ENCODE measurements around the gene SLPI.
A peak's percentile ranks its signal among the peaks of the same experiment; 100 is the strongest.

The SLPI gene

GRCh38 chr20:45254383-45255262, at the start of gene SLPI:
Gene SLPI, minus strand, starts transcription at chr20:45254564. Its CDS starts 21 bp downstream, at chr20:45254543.
- DNase-seq = no peak

- DNase-seq = no peak
Measured at GRCh38 chr20:45303586-45304463, 49.5 kb upstream of the SLPI start.

- DNase-seq = no peak
Measured at GRCh38 chr20:45301824-45302271, 47.5 kb upstream of the SLPI start.

- peak; percentile 76 for DNase-seq
Measured at GRCh38 chr20:45300961-45301360, 46.6 kb upstream of the SLPI start.

- no peak for DNase-seq
Measured at GRCh38 chr20:45299786-45300185, 45.4 kb upstream of the SLPI start.

- DNase-seq = no peak
Measured at GRCh38 chr20:45297786-45298497, 43.6 kb upstream of the SLPI start.

- no peak for DNase-seq
Measured at GRCh38 chr20:45294659-45295058, 40.3 kb upstream of the SLPI start.

- no peak for DNase-seq
Measured at GRCh38 chr20:45294003-45294368, 39.6 kb upstream of the SLPI start.

GRCh38 chr20:45293041-45294002, 39.0 kb upstream of the SLPI start:
- peak; percentile 95 for DNase-seq

GRCh38 chr20:45292343-45292742, 38.0 kb upstream of the SLPI start:
- DNase-seq = no peak

GRCh38 chr20:45291526-45291925, 37.2 kb upstream of the SLPI start:
- no peak for DNase-seq

GRCh38 chr20:45290677-45291355, 36.5 kb upstream of the SLPI start:
- DNase-seq = peak; percentile 84

GRCh38 chr20:45289942-45290676, 35.7 kb upstream of the SLPI start:
- peak; percentile 9 for DNase-seq

GRCh38 chr20:45288860-45289259, 34.5 kb upstream of the SLPI start:
- DNase-seq = no peak

- DNase-seq = no peak
Measured at GRCh38 chr20:45288376-45288775, 34.0 kb upstream of the SLPI start.

- no peak for DNase-seq
Measured at GRCh38 chr20:45283551-45284057, 29.2 kb upstream of the SLPI start.

- no peak for DNase-seq
Measured at GRCh38 chr20:45282700-45283550, 28.6 kb upstream of the SLPI start.

- no peak for DNase-seq
Measured at GRCh38 chr20:45279992-45280391, 25.6 kb upstream of the SLPI start.

GRCh38 chr20:45275338-45275737, 21.0 kb upstream of the SLPI start:
- DNase-seq = no peak

Measured in stimulated activated CD8-positive, alpha-beta memory T cell treated with anti-CD3 and anti-CD28 coated beads, Interleukin-4, amount 100 ng/mL, for 48 hours (primary cell).